ENCODE results near the gene C2CD4B.

DNA sequence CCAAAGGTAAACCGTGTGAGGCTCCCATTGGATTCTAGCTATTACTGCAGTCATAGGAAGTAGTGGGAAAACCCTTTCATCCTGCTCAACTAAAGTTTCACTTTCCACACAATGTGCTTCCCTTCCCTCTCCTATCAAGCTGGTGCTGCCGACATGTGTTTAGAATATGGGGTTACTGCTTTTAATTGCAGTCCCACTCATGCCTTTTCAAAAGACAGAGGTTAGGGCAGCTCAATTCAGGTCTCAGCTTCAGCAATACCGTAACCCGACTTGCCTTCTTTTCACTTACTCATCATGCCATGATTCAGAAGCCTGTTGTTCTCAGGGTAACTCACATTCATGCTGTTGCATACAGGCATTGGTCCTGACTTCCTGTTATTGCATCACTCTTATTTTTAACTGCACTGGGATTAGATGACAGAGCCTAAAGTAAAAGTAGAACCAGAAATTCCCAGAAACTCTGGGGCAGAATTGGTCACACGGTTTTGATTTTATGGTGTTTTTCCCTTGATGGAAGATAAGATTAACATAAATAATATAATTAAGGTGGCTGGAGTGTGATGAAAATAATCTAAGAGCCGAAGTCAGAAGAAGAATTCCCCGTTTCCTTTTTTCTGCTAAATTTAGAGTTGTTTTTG is 45.7 kb downstream of the C2CD4B start:
- TF ChIP-seq, protein P1, sequence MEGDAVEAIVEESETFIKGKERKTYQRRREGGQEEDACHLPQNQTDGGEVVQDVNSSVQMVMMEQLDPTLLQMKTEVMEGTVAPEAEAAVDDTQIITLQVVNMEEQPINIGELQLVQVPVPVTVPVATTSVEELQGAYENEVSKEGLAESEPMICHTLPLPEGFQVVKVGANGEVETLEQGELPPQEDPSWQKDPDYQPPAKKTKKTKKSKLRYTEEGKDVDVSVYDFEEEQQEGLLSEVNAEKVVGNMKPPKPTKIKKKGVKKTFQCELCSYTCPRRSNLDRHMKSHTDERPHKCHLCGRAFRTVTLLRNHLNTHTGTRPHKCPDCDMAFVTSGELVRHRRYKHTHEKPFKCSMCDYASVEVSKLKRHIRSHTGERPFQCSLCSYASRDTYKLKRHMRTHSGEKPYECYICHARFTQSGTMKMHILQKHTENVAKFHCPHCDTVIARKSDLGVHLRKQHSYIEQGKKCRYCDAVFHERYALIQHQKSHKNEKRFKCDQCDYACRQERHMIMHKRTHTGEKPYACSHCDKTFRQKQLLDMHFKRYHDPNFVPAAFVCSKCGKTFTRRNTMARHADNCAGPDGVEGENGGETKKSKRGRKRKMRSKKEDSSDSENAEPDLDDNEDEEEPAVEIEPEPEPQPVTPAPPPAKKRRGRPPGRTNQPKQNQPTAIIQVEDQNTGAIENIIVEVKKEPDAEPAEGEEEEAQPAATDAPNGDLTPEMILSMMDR (IDR thresholded peaks at IDR 0.05; ENCODE audit: insufficient read depth, low read length) = no peak
- TF ChIP-seq, protein P2, sequence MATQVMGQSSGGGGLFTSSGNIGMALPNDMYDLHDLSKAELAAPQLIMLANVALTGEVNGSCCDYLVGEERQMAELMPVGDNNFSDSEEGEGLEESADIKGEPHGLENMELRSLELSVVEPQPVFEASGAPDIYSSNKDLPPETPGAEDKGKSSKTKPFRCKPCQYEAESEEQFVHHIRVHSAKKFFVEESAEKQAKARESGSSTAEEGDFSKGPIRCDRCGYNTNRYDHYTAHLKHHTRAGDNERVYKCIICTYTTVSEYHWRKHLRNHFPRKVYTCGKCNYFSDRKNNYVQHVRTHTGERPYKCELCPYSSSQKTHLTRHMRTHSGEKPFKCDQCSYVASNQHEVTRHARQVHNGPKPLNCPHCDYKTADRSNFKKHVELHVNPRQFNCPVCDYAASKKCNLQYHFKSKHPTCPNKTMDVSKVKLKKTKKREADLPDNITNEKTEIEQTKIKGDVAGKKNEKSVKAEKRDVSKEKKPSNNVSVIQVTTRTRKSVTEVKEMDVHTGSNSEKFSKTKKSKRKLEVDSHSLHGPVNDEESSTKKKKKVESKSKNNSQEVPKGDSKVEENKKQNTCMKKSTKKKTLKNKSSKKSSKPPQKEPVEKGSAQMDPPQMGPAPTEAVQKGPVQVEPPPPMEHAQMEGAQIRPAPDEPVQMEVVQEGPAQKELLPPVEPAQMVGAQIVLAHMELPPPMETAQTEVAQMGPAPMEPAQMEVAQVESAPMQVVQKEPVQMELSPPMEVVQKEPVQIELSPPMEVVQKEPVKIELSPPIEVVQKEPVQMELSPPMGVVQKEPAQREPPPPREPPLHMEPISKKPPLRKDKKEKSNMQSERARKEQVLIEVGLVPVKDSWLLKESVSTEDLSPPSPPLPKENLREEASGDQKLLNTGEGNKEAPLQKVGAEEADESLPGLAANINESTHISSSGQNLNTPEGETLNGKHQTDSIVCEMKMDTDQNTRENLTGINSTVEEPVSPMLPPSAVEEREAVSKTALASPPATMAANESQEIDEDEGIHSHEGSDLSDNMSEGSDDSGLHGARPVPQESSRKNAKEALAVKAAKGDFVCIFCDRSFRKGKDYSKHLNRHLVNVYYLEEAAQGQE (IDR thresholded peaks at IDR 0.05; ENCODE audit: insufficient replicate concordance, low read depth) = no peak
- TF ChIP-seq POLR2AphosphoS5 (IDR thresholded peaks at IDR 0.05; ENCODE audit: low read depth) (no peak), GABPA (IDR thresholded peaks at IDR 0.05; ENCODE audit: low read depth) (no peak), SPI1 (IDR thresholded peaks at IDR 0.05; ENCODE audit: borderline replicate concordance, low read depth) (peak; percentile 24; the same call in 1 of the 2 replicates)

Data from HL-60 (cell line).